Inferior parietal cortex (tissue), 1 donor: Measurements from ENCODE around the gene MTHFD2.

Experiments
- DNase-seq: peaks from one replicate; pipeline ENCODE4 v3.0.0-alpha.2; 2016; ENCODE audit errors: extremely low spot score

Gene MTHFD2

GRCh38 chr2:74264281-74264680, 65.9 kb downstream of the MTHFD2 start:
- no peak for DNase-seq

GRCh38 chr2:74267068-74267467, 68.7 kb downstream of the MTHFD2 start:
- no peak for DNase-seq
